ENCODE data around the gene LGALS9.

The LGALS9 gene

DNA sequence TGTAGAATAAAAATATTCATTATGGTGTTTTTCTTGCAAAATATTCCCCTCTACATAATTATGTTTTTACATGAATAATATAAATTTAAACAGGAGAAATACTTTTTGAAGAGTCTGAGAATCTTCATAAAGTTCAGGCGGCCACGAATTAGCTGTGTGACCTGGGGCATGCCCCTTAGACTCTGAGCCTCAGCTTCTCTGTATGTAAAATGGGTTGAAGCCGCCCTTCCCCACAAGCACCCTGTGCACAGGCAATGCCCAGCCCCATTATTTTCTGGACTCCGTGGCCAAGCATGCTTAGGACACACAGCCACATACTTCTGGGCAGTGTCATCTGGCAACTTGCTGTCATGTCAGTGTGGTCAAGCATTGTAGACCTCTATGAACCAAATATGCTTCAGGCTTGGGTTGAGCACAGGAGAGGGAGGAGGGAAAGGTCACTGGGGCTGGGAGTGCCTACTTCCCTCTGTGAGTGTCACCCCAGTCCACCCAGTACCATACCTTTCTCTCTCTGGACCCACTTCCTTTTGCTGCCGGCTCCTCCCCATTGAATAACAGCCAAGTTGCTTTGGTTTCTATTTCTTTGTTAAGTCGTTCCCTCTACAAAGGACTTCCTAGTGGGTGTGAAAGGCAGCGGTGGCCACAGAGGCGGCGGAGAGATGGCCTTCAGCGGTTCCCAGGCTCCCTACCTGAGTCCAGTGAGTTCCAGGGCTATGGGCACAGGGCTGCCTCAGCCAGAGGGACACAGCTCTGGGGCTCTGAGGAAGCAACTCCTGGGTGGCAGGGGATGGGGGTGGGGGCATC is at the start of gene LGALS9:
TSS of gene LGALS9 (plus strand) at position 582 of the 804 bp plus-strand sequence. CDS start at position 660, 78 bp downstream.
- DNase-seq: peak; percentile 38

GRCh38 chr17:27582696-27583095 is 48.3 kb upstream of the LGALS9 start:
- no peak for DNase-seq

- no peak for DNase-seq
Observed at GRCh38 chr17:27585153-27585681, 45.8 kb upstream of the LGALS9 start.

DNA sequence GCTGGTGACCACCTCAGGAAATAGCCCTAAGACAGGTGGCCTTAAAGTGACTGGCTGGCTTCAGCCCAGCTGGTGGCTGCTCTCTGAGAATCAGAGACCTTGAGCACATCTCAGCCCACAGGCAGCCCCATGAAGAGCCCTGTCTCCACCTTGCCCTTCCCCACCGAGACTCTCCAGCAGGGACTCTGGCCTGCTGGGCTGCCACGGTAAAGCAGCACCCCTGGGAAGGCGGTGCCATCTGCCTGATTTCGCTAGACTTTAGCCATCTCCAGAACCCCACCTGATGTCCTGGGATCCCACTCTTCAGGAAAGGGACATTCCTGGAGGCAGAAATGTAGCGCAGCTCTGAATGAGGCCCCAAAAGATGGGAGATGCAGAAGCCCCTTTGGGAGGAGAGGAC is 45.2 kb upstream of the LGALS9 start:
- no peak for DNase-seq

DNA sequence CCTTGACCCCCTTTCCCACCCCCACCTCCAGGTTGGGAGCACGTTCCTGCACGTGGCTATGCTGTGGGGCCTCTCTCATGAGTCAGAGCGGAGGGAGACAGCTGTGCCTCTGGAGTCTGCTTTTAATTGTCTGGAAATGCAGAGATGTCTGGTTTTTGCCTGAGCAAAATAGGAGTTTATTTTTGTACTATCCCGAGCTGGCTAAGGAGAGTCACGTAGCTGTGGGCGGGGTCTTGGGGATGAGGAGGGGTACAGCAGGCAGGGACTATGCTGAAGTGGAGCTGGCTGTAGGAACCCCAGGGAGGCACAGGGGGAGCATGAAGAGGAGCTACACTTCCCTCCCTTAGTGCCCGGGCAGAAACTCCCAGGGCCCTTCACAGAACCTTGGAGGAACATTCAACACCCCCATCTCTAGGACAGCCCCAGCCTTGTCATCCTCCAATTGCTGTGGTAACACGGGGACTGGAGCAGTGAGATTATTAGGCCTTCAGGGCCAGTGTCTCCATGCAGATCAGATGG is 44.7 kb upstream of the LGALS9 start:
- DNase-seq: no peak

- no peak for DNase-seq
Observed at GRCh38 chr17:27588354-27588753, 42.6 kb upstream of the LGALS9 start.

DNA sequence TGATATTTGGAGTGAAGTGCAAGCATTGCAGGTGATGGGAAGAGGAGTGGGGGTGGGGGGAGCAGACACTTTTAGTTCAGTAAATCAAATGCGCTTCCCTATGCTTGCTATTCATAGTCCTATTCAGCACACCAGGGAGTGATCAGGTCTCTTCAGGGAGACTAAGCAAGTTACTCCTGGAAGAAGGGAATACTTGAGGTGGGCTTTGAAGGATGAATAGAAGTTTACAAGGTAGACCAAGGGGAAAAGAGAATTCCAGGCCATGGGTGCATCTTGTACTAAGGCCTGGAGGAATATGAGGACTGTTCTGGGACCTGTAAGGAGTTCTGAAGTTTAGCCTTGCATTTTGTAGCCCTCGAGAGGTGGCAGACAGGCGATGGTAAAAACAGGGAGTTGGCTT is 40.1 kb upstream of the LGALS9 start:
- no peak for DNase-seq

GRCh38 chr17:27591986-27592385 is 39.0 kb upstream of the LGALS9 start:
- no peak for DNase-seq

GRCh38 chr17:27593232-27593856 is 37.6 kb upstream of the LGALS9 start:
- no peak for DNase-seq

GRCh38 chr17:27593857-27594255 is 37.1 kb upstream of the LGALS9 start:
- DNase-seq: no peak

GRCh38 chr17:27595208-27595607 is 35.8 kb upstream of the LGALS9 start:
- DNase-seq: no peak

- DNase-seq: no peak
Observed at GRCh38 chr17:27596096-27596495, 34.9 kb upstream of the LGALS9 start.

DNA sequence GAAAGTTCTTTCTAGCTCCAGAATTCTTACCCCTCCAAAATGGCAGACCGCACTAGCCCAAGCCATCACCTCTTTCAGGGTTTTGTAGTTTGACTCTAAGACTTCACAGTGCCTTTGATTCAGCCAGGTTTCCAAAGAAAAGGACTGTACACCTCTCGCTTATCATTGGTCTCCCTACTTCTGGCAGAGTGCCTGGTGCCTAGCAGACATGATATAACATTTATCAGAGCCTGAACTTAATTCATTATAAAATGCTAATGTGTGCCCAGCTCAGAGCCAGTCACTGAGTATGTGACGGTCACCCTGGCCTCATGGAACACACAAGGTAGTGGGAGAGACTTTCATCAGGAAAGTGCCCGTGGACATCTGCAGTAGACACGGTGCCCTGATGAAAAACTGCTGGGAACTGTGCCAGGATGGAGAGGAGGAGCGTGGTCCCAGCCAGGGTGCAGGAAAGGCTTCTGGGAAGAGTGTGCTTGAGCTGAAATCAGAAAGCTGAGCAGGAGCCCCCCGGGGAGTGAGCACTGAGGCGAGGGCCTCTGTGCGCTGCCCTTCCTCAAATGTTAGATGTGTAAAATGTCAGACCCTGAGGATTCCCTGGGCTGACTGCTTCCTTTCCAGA is 34.3 kb upstream of the LGALS9 start:
- no peak for DNase-seq

GRCh38 chr17:27597188-27597580 is 33.8 kb upstream of the LGALS9 start:
- DNase-seq: no peak

DNA sequence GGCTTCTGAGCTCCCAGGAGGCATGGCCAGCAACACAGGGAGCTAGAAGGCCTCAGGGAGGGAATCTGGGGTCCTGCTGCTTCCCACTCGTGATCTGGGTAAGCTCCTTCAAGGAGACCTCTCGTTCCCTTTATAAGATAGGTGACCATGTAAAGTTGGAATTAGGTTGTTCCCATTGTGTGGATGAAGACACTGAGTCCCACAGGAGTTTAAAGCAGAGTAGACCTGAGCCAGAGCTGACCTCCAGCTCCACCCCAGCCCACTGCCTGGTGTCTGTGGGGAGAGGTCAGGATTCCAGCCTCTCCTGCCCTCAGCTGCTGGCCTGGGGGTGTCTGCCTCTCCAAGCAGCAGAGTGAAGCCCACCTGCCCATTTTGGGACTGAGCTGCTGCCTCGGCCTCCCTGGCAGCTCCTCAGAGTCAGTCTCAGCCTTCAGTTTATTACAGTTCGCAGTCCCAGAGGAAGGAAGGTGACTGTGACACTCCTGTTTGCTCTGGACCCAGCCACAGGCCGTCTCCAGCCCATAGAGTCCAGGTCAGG is 33.1 kb upstream of the LGALS9 start:
- DNase-seq: no peak

DNA sequence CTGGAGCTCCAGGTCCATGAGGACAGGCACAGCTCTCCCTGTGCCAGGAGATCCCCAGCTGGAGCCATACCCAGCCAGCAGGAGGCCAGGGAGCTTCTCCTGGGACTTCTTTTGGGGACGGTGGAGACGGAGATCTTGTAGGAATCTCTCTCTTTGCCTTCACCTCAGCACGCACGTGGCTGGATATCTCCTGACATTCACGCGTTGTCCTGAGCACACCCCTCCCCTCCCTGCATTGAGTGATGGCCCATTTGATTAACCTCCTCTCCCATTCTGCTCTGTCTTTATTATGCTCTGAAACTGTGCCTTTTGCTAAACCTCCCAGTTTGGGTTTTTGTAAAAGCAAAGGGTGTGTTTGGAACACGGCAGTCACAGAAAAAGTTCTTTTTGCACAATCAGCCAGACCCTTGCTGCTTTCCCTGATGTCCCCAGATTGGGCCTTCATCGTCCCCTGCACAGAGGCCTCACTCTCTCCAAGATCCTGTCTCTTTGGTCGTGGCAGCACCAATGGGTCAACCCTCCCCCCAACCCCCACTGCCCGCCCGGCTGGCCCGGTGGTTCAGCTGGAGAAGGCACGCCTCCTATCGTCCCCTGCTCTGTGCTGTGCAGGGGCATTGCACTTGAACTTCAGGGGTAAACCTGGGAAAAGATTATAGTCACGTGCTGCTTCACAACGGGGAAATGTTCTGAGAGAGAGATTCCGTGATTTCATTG is 32.5 kb upstream of the LGALS9 start:
- no peak for DNase-seq

GRCh38 chr17:27600471-27600870 is 30.5 kb upstream of the LGALS9 start:
- DNase-seq: no peak

DNA sequence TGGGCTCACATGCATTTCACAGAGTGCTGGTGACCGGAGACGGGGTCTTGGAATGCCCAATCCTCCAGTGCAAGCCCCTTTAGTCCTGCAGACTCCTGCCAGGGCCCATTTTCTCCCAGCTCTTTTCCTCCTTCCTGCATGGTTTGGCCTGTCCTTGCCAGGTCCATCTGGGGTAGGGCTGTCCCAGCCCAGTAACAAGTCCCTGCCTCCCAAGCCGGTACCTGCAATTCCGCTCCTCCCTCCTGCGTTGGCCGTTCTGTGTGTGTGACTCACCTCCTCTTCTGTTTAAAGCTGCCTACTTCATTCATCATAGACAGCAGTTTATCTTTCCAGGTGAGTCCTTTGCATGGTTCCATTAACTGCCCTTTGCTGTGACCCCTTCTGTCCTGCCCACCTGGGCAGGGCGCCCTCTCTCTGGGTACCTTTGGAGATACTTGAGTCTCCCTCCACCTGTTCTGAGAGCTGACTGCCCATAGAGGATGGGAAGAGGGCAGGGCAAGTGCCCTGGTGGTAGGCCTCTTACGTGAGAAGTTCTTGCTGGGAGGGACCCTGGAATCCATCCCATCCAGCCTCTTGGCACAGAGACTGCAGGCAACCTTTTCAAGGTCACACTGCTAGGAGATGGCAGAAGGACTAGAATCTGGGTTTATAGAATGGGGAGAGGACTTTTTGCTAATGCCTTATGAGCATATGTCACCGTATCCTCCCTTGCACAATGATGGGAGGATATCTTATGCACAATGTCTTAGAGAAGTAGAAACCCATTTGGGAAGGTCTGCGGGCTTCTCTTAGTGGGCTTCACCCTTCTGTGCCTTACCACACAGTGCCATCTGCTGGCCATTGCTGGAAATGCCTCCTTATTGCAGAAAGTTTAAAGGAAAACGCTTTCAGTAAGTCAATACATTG is 29.7 kb upstream of the LGALS9 start:
- DNase-seq: peak; percentile 46

DNA sequence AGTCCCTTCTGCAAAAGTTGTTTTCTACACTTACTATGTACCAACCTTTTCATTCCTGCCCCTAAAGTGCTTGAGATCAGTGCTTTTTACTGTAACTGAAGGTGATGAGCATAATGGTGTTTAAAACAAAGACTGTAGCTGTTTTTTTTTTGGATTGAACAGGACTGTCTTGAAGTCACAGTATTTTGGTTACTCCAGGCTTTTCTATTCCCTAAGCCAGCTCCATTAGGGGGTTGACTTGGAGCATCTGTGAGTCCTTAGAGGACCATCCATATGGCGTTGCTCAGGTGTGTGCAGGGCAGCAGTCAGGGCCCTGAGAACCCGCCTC is 29.0 kb upstream of the LGALS9 start:
- no peak for DNase-seq

DNA sequence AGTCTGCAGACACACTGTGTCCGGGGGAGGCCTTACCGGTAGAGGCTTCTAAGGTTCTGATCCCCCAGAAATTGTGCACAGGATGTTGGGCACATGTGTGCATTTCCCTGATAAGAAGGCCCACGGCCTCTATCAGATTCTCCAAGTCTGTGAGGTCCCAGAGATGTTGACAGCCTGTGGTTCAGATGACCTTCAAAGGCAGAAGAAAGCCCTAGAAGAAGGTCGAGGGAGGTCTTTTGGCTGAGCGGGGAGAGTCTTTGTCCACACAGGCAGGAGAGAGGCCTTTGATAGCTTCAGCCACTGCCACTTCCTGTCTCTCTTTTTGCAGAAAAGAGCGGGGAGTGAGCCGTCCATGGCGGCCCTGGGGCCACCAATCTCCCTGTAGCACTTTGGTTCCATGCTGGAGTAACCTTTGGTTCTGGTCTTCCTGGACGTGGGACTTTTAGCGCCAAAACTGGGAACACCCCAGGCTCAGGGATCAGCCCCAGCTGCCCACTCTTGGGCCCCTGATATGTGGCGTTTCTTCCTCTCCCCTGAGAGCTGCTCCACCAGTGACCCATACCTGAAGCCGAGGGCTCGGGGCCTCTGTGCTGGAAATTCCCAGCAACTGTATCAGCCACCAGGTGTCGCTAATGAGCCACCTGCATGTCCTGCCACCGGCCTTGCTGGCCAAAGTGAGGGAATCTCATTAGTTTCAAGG is 28.1 kb upstream of the LGALS9 start:
- DNase-seq: peak; percentile 33

GRCh38 chr17:27603421-27603770 is 27.6 kb upstream of the LGALS9 start:
- no peak for DNase-seq

All from NCI-H2029 (cell line).